ENCODE measurements around the gene HCK.

DNA sequence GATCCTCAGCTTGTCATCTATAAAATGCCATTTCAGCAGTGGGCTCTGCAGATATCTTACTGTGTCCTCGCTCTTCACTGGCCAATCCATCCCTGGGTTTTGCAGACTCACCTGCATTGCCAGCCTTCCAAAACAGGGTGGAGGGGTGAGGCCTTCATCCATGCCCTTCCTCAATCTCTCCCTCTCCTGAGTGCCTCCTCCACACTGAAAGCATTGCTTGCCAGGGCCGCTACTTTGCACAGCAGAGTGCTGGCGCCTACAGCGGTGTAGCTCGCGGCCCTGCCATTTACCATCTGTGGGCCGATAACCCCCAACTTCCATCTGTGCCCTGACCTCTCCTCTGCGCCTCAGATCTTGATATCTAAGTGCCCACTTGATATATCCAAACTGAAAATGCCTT lies 86.9 kb downstream of the HCK start:
- TF ChIP-seq EZH2phosphoT487 (IDR thresholded peaks at IDR 0.05; ENCODE audit: low read length) (no peak), EZH2 (optimal IDR thresholded peaks at IDR 0.05; ENCODE audit: low read depth, low read length) (no peak)
- TF ChIP-seq, protein P1, sequence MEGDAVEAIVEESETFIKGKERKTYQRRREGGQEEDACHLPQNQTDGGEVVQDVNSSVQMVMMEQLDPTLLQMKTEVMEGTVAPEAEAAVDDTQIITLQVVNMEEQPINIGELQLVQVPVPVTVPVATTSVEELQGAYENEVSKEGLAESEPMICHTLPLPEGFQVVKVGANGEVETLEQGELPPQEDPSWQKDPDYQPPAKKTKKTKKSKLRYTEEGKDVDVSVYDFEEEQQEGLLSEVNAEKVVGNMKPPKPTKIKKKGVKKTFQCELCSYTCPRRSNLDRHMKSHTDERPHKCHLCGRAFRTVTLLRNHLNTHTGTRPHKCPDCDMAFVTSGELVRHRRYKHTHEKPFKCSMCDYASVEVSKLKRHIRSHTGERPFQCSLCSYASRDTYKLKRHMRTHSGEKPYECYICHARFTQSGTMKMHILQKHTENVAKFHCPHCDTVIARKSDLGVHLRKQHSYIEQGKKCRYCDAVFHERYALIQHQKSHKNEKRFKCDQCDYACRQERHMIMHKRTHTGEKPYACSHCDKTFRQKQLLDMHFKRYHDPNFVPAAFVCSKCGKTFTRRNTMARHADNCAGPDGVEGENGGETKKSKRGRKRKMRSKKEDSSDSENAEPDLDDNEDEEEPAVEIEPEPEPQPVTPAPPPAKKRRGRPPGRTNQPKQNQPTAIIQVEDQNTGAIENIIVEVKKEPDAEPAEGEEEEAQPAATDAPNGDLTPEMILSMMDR (IDR thresholded peaks at IDR 0.05; ENCODE audit: low read length) = no peak
